HEK293 (cell line): ENCODE measurements around the gene BRD3OS.

Experiments used
- CTCF ChIA-PET: fragments of 350-600 bp; formaldehyde crosslinking; extraction: SDS; loops from one replicate; lab custom pipeline; 2021; ENCODE audit warnings: antibody characterized with exemption; lab: Yijun Ruan, JAX
- POLR2A ChIA-PET: fragments of 300-600 bp; formaldehyde crosslinking; extraction: SDS; loops from one replicate; lab custom pipeline; 2020; ENCODE audit warnings: antibody characterized with exemption, inconsistent platforms; lab: Yijun Ruan, JAX
- H3K27ac ChIP-seq: fragments of 200-500 bp; sonication (Bioruptor generic); 2 replicates; pipeline ENCODE4 v1.5.1; 2014; ENCODE audit warnings: low read depth, low read length, control low read depth, inconsistent platforms; ENCODE audit errors: extremely low read depth
- H3K36me3 ChIP-seq, 2 experiments: fragments of 200-500 bp in 1 of 2; sonication (Bioruptor generic) in 1 of 2; 1 replicate in 1 of 2; 2 replicates in 1 of 2; pipeline ENCODE4 v1.5.1; 2014 to 2017; ENCODE audit warnings: inconsistent platforms in 2 of 2, low read length in 2 of 2; ENCODE audit not compliant: control insufficient read depth in 2 of 2, insufficient read depth in 1 of 2
- H3K4me1 ChIP-seq: fragments of 200-500 bp; sonication (Bioruptor generic); 2 replicates; pipeline ENCODE4 v1.5.1; 2014; ENCODE audit warnings: mild to moderate bottlenecking, low read length, inconsistent platforms; ENCODE audit not compliant: control insufficient read depth, insufficient read depth
- H3K4me3 ChIP-seq: 2 replicates; pipeline ENCODE4 v1.5.1; 2011; ENCODE audit warnings: low read depth, mild to moderate bottlenecking, control low read depth, low read length, moderate library complexity
- H3K9me3 ChIP-seq: fragments of 200-500 bp; sonication (Bioruptor generic); 2 replicates; pipeline ENCODE4 v1.5.1; 2014; ENCODE audit warnings: low read depth, low read length, inconsistent platforms; ENCODE audit not compliant: control insufficient read depth, insufficient read depth
- BCL6B ChIP-seq: fragments of 450-650 bp; formaldehyde crosslinking; IDR thresholded peaks from 2 replicates; pipeline ENCODE4 v1.5.1; 2017; ENCODE audit warnings: missing biosample characterization, missing genetic modification characterization
- GFI1B ChIP-seq: fragments of 450-650 bp; formaldehyde crosslinking; IDR thresholded peaks from 2 replicates; pipeline ENCODE4 v1.5.1; 2016; ENCODE audit warnings: missing biosample characterization, missing genetic modification characterization
- HIC1 ChIP-seq: fragments of 450-650 bp; formaldehyde crosslinking; IDR thresholded peaks from 2 replicates; pipeline ENCODE4 v1.5.1; 2016; ENCODE audit warnings: missing biosample characterization, missing genetic modification characterization
- KLF9 ChIP-seq: fragments of 450-650 bp; formaldehyde crosslinking; IDR thresholded peaks from 2 replicates; pipeline ENCODE4 v1.5.1; 2016; ENCODE audit warnings: missing biosample characterization, missing genetic modification characterization, low read depth
- PBX3 ChIP-seq: sonication (generic); formaldehyde crosslinking; IDR thresholded peaks from 2 replicates; pipeline ENCODE4 v1.8.1; 2022; ENCODE audit warnings: mild to moderate bottlenecking, moderate library complexity, missing genetic modification reagents
- PRDM4 ChIP-seq: fragments of 450-650 bp; formaldehyde crosslinking; IDR thresholded peaks from 2 replicates; pipeline ENCODE4 v1.5.1; 2017; ENCODE audit warnings: missing biosample characterization, missing genetic modification characterization
- REST ChIP-seq: fragments of 450-650 bp; formaldehyde crosslinking; IDR thresholded peaks from 2 replicates; pipeline ENCODE4 v1.5.1; 2016; ENCODE audit warnings: missing biosample characterization, missing genetic modification characterization
- SP7 ChIP-seq: fragments of 450-650 bp; formaldehyde crosslinking; IDR thresholded peaks from 2 replicates; pipeline ENCODE4 v1.5.1; 2016; ENCODE audit warnings: missing biosample characterization, missing genetic modification characterization
- TRIM28 ChIP-seq: IDR thresholded peaks from 2 replicates; pipeline ENCODE4 v1.6.1; 2011; ENCODE audit warnings: low read length, control low read depth, borderline replicate concordance
- ZBTB21 ChIP-seq: fragments of 450-650 bp; formaldehyde crosslinking; IDR thresholded peaks from 2 replicates; pipeline ENCODE4 v1.5.1; 2017; ENCODE audit warnings: missing biosample characterization, missing genetic modification characterization
- ZBTB7A ChIP-seq: fragments of 450-650 bp; formaldehyde crosslinking; IDR thresholded peaks from 2 replicates; pipeline ENCODE4 v1.5.1; 2016; ENCODE audit warnings: low read depth, missing biosample characterization, missing genetic modification characterization
- ZNF157 ChIP-seq: fragments of 450-650 bp; formaldehyde crosslinking; IDR thresholded peaks from 2 replicates; pipeline ENCODE4 v1.5.1; 2016; ENCODE audit warnings: missing biosample characterization, missing genetic modification characterization
- ZNF169 ChIP-seq: fragments of 450-650 bp; formaldehyde crosslinking; IDR thresholded peaks from 2 replicates; pipeline ENCODE4 v1.5.1; 2016; ENCODE audit warnings: missing biosample characterization, missing genetic modification characterization
- ZNF184 ChIP-seq: fragments of 450-650 bp; IDR thresholded peaks from 2 replicates; pipeline ENCODE4 v1.5.1; 2018; ENCODE audit warnings: missing biosample characterization, mild to moderate bottlenecking, missing genetic modification characterization
- ZNF26 ChIP-seq: fragments of 450-650 bp; formaldehyde crosslinking; IDR thresholded peaks from 2 replicates; pipeline ENCODE4 v1.5.1; 2016; ENCODE audit warnings: missing biosample characterization, missing genetic modification characterization
- ZNF426 ChIP-seq: fragments of 450-650 bp; formaldehyde crosslinking; IDR thresholded peaks from 2 replicates; pipeline ENCODE4 v1.5.1; 2017; ENCODE audit warnings: missing biosample characterization, missing genetic modification characterization, mild to moderate bottlenecking, inconsistent platforms, moderate library complexity
- ZNF433 ChIP-seq: fragments of 450-650 bp; formaldehyde crosslinking; IDR thresholded peaks from 2 replicates; pipeline ENCODE4 v1.5.1; 2016; ENCODE audit warnings: missing biosample characterization, missing genetic modification characterization, low read depth
- ZNF513 ChIP-seq: fragments of 450-650 bp; IDR thresholded peaks from 2 replicates; pipeline ENCODE4 v1.5.1; 2018; ENCODE audit warnings: missing biosample characterization, missing genetic modification characterization
- ZNF585B ChIP-seq: fragments of 450-650 bp; formaldehyde crosslinking; IDR thresholded peaks from 2 replicates; pipeline ENCODE4 v1.5.1; 2016; ENCODE audit warnings: missing biosample characterization, missing genetic modification characterization
- ZNF692 ChIP-seq: fragments of 450-650 bp; formaldehyde crosslinking; IDR thresholded peaks from 2 replicates; pipeline ENCODE4 v1.5.1; 2016; ENCODE audit warnings: missing biosample characterization, missing genetic modification characterization

Gene BRD3OS

GRCh38 chr9:133992780-133993634 is 32.3 kb upstream of the BRD3OS start:
- peaks cover 8% of the 10 kb centered on the region; the same call in 1 of the 2 replicates for H3K4me1 ChIP-seq
- no peaks in the 10 kb centered on the region for H3K9me3 ChIP-seq
- no peaks in the 10 kb centered on the region for H3K36me3 ChIP-seq
- H3K4me3 ChIP-seq, result peak overlapping the region; percentile 74
- ChIA-PET POLR2A (interaction anchor here (0.6 to 1.9 kb wide), 7 partner anchors 52 to 211 kb away, joined by 3 to 14 read pairs (median 3); no protein-coding TSS in a partner anchor), CTCF (interaction anchor here (0.6 to 5.4 kb wide), 38 partner anchors 8 to 819 kb away, joined by 3 to 200 read pairs (median 4); partner anchors contain the start of genes BRD3OS and SARDH)
- H3K27ac ChIP-seq, result peak overlapping the region; percentile 71; the same call in 1 of the 2 replicates
- peak; percentile 94 for TF ChIP-seq ZBTB7A (tag by site-specific recombination)
- TF ChIP-seq ZNF184 (tag by site-specific recombination), result no peak
- TF ChIP-seq ZNF692 (tag by site-specific recombination), result no peak
- peak; percentile 69 for TF ChIP-seq SP7 (tag by site-specific recombination)
- TF ChIP-seq BCL6B (tag by site-specific recombination), result no peak
- TF ChIP-seq REST (tag by site-specific recombination), result no peak
- no peak for TF ChIP-seq ZNF157 (tag by site-specific recombination)
- TF ChIP-seq PBX3 (CRISPR knock-in tag), result no peak
- TF ChIP-seq ZNF585B, result no peak
- no peak for TF ChIP-seq GFI1B (tag by site-specific recombination)
- TF ChIP-seq ZNF169 (tag by site-specific recombination), result no peak
- no peak for TF ChIP-seq ZNF426 (tag by site-specific recombination)
- peak; percentile 56 for TF ChIP-seq HIC1 (tag by site-specific recombination)
- TF ChIP-seq PRDM4 (tag by site-specific recombination), result no peak
- TF ChIP-seq ZNF433 (tag by site-specific recombination), result no peak
- no peak for TF ChIP-seq TRIM28
- TF ChIP-seq ZBTB21 (tag by site-specific recombination), result no peak
- no peak for TF ChIP-seq ZNF26 (tag by site-specific recombination)
- TF ChIP-seq ZNF513 (tag by site-specific recombination), result no peak
- TF ChIP-seq KLF9, result peak; percentile 83
